CD4-positive, alpha-beta T cell (primary cell): ENCODE results near the gene MPRIP. TPM values are rescaled to one million over a fixed set of nuclear protein-coding genes. Genes with fewer than 3 reads are reported as not detected.

Source experiments
- ATAC-seq: fragments of 200-7000 bp; cut with Tn5 transposase; one replicate; pipeline ENCODE4 v1.10.0; 2022; ENCODE audit warnings: mild to moderate bottlenecking; ENCODE audit not compliant: poor library complexity
- CTCF ChIA-PET: fragments of 350-600 bp; sonication (Branson Sonifier 250); formaldehyde crosslinking; loops from one replicate; lab custom pipeline; 2021; ENCODE audit warnings: antibody characterized with exemption, inconsistent platforms; lab: Charles Lee
- POLR2A ChIA-PET: fragments of 350-600 bp; sonication (Branson Sonifier 250); formaldehyde crosslinking; loops from one replicate; lab custom pipeline; 2021; ENCODE audit warnings: antibody characterized with exemption, inconsistent platforms; lab: Charles Lee
- DNase-seq, 14 experiments: peaks; one replicate each; pipeline ENCODE4 v3.0.0-alpha.2; 2013 to 2020; ENCODE audit warnings: mixed read lengths in 2 of 14
- H3K27ac ChIP-seq, 2 donors: one replicate each; pipeline versions ENCODE4 v1.5.1 to v1.7.0; 2013; ENCODE audit warnings: low read length in 2 of 2, low read depth in 1 of 2, mild to moderate bottlenecking in 1 of 2
- H3K27me3 ChIP-seq, 2 experiments: 1 replicate in 1 of 2; 2 replicates in 1 of 2; pipeline versions ENCODE4 v1.6.1 to v1.7.0; 2013; ENCODE audit warnings: low read length in 2 of 2, control low read depth in 1 of 2, mild to moderate bottlenecking in 1 of 2, moderate library complexity in 1 of 2; ENCODE audit not compliant: insufficient read depth in 2 of 2, control insufficient read depth in 1 of 2
- H3K36me3 ChIP-seq: one replicate; pipeline ENCODE4 v1.6.1; 2013; ENCODE audit warnings: low read length, control low read depth; ENCODE audit not compliant: insufficient read depth
- H3K4me1 ChIP-seq: one replicate; pipeline ENCODE4 v1.6.1; 2013; ENCODE audit warnings: low read length, control low read depth; ENCODE audit not compliant: insufficient read depth
- H3K4me3 ChIP-seq: one replicate; pipeline ENCODE4 v1.5.1; 2013; ENCODE audit warnings: mild to moderate bottlenecking, low read length, moderate library complexity
- H3K9me3 ChIP-seq, 2 experiments: 1 replicate in 1 of 2; 2 replicates in 1 of 2; pipeline versions ENCODE4 v1.6.1 to v1.7.0; 2013; ENCODE audit warnings: low read length in 2 of 2, mild to moderate bottlenecking in 2 of 2, control low read depth in 1 of 2, moderate library complexity in 1 of 2; ENCODE audit not compliant: control insufficient read depth in 1 of 2, insufficient read depth in 1 of 2
- H3K27ac Mint-ChIP-seq: one replicate; pipeline ENCODE4 v1.8.0; 2020; ENCODE audit warnings: mixed read lengths
- H3K27me3 Mint-ChIP-seq: one replicate; pipeline ENCODE4 v1.8.0; 2021; ENCODE audit warnings: mixed read lengths
- H3K36me3 Mint-ChIP-seq: one replicate; pipeline ENCODE4 v1.8.0; 2021; ENCODE audit warnings: low read depth, mixed read lengths
- H3K4me1 Mint-ChIP-seq: one replicate; pipeline ENCODE4 v1.8.0; 2021; ENCODE audit warnings: low read depth, mixed read lengths
- H3K4me3 Mint-ChIP-seq: one replicate; pipeline ENCODE4 v1.8.0; 2020; ENCODE audit warnings: mild to moderate bottlenecking, mixed read lengths
- H3K9me3 Mint-ChIP-seq: one replicate; pipeline ENCODE4 v1.8.0; 2020; ENCODE audit warnings: mixed read lengths
- intact Hi-C, 2 experiments: fragments of 100-400 bp; cut with DNase I in 1 of 2; cut with micrococcal nuclease in 1 of 2; formaldehyde crosslinking; loops; one replicate each; pipeline versions ENCODE4 v1.15.1 to v1.9.0; 2023 to 2025; cut with DNase I, micrococcal nuclease
- total RNA-seq, 174 experiments: library from RNA in 2 of 174; stranded (reverse) in 2 of 174; gene quantifications; one replicate each; pipeline ENCODE4 v1.2.3 and lab custom pipeline; 2021 to 2026
- TF ChIP-seq, protein P1 (sequence below): fragments of 200-600 bp; IDR thresholded peaks from one replicate; pipeline ENCODE4 v1.8.0; 2022; ENCODE audit warnings: antibody characterized with exemption, mild to moderate bottlenecking

The MPRIP gene
- total RNA-seq, 2 experiments from 2014 or later: 176 to 188 TPM

DNA sequence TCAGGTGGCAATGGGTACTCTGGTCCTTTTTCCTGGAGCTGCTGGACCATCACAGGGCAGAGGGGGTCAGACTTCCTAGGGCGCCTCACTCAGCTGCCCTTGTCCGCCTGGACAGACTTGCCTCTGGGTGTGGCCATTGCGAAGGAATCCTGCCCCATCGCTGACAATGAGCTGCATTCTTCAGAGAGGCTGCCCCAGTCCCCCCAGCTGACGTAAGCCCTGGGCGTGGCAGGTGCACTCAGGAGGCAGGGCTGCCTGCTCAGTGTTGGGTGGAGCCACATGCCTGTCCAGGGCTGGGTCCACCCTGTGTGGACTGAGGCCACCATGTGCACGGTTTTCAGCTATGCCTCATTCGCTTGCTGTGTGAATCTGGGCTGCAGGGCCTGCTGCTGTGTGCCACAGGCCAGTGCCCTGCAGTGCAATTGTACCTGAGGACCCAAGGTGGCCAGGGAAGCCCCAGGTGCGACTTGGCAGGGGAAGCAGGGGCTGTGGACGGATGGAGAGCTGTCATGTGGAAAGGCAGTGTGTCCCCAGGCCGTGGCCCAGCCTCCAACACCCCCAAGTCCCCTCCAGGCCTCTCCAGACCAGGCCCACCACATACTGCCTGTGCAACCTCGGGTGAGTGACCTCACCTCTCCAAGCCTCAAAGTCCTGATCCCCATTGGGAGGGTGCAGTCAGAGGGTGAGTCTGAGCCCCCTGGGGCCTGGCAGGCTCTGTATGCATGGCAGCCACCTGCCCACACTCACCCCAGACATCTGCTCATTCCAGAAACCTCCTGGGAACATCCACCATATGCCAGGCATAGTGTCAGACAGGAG is 14.0 kb upstream of the MPRIP start:
- no peak overlapping the region for H3K27ac ChIP-seq
- Mint-ChIP-seq H3K9me3 (no peaks in the 10 kb centered on the region), H3K4me3 (no peak overlapping the region), H3K27me3 (no peaks in the 10 kb centered on the region), H3K4me1 (no peaks in the 10 kb centered on the region), H3K36me3 (no peaks in the 10 kb centered on the region), H3K27ac (no peak overlapping the region)
- DNase-seq: no peak
- no peaks in the 10 kb centered on the region for H3K9me3 ChIP-seq
- no peaks in the 10 kb centered on the region for H3K4me1 ChIP-seq
- CTCF ChIA-PET: no interaction called here
- TF ChIP-seq, protein P1, sequence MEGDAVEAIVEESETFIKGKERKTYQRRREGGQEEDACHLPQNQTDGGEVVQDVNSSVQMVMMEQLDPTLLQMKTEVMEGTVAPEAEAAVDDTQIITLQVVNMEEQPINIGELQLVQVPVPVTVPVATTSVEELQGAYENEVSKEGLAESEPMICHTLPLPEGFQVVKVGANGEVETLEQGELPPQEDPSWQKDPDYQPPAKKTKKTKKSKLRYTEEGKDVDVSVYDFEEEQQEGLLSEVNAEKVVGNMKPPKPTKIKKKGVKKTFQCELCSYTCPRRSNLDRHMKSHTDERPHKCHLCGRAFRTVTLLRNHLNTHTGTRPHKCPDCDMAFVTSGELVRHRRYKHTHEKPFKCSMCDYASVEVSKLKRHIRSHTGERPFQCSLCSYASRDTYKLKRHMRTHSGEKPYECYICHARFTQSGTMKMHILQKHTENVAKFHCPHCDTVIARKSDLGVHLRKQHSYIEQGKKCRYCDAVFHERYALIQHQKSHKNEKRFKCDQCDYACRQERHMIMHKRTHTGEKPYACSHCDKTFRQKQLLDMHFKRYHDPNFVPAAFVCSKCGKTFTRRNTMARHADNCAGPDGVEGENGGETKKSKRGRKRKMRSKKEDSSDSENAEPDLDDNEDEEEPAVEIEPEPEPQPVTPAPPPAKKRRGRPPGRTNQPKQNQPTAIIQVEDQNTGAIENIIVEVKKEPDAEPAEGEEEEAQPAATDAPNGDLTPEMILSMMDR: no peak
- H3K36me3 ChIP-seq: no peaks in the 10 kb centered on the region
- no peaks in the 10 kb centered on the region for H3K27me3 ChIP-seq
- POLR2A ChIA-PET: no interaction called here
- intact Hi-C loops: no loop called here
- no peak overlapping the region for H3K4me3 ChIP-seq
- ATAC-seq: no peak

DNA sequence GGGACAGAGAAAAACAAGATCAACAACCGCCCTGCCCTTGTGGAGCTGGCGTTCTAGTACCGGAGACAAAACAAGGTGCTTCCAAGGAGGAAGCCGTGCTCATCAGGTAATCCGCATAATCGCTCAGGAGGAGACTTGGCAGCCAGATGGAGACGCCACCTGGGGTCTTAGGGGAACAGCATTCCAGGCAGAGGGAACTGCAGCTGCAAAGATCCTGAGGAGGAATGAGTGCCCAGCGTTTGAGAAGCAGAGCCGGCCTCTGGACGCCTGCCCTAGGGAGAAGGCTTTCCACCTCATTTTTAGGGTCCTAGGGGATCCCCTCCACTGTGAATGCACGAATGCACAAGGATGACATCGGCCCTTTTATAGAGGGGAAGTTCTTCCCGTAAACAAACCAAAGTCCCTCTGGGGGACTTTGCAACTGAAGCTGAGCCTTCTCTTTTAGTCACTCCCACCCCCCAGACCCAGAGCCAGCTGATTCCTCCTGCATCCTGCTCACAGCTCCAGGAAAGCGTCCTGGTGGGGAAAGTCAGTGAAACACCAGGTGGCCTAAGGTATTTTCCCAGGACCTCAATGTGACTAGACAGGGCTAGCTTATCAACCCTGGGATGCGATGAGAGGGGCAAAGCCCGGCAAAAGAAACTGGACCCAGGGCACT is 13.2 kb upstream of the MPRIP start:
- no peak for ATAC-seq
- Histone ChIP-seq H3K9me3 (no peaks in the 10 kb centered on the region), H3K4me1 (no peaks in the 10 kb centered on the region), H3K36me3 (no peaks in the 10 kb centered on the region), H3K27ac (no peak overlapping the region), H3K27me3 (no peaks in the 10 kb centered on the region), H3K4me3 (no peak overlapping the region)
- TF ChIP-seq, protein P1: no peak
- no peak overlapping the region for H3K4me3 Mint-ChIP-seq
- H3K27me3 Mint-ChIP-seq: no peaks in the 10 kb centered on the region
- CTCF ChIA-PET: no interaction called here
- H3K4me1 Mint-ChIP-seq: no peaks in the 10 kb centered on the region
- no peak overlapping the region for H3K27ac Mint-ChIP-seq
- intact Hi-C loops: no loop called here
- H3K9me3 Mint-ChIP-seq: no peaks in the 10 kb centered on the region
- no peak for DNase-seq
- POLR2A ChIA-PET: no interaction called here
- H3K36me3 Mint-ChIP-seq: no peaks in the 10 kb centered on the region

DNA sequence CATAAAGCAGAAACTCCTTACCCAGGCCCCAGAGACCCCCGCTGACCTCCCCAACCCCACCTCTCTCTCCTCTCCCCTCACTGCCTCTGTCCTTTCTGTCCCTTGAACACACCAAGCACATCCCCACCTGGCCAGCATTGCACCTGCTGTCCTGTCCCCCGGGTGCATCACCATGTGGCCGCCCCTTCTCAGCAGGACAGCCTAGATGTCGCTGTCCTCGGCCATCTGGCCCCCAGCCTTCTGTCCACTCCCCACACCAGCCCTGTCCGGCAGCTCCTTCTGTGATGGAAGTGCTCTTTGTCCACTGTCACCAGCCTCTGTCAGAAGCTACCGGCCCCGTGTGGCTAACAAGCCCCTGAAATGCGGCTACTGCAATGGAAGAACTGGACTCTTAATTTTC is 12.3 kb upstream of the MPRIP start:
- no peak overlapping the region for H3K4me3 Mint-ChIP-seq
- H3K27ac Mint-ChIP-seq: no peak overlapping the region
- H3K27ac ChIP-seq: no peak overlapping the region
- H3K4me1 Mint-ChIP-seq: no peaks in the 10 kb centered on the region
- intact Hi-C loops: no loop called here
- no peaks in the 10 kb centered on the region for H3K36me3 Mint-ChIP-seq
- H3K27me3 Mint-ChIP-seq: no peaks in the 10 kb centered on the region
- no peaks in the 10 kb centered on the region for H3K9me3 Mint-ChIP-seq
- H3K36me3 ChIP-seq: no peaks in the 10 kb centered on the region
- TF ChIP-seq, protein P1: no peak
- H3K4me1 ChIP-seq: no peaks in the 10 kb centered on the region
- DNase-seq (no peak), ATAC-seq (no peak)
- ChIA-PET CTCF (no interaction called here), POLR2A (no interaction called here)
- no peaks in the 10 kb centered on the region for H3K9me3 ChIP-seq
- H3K27me3 ChIP-seq: no peaks in the 10 kb centered on the region
- H3K4me3 ChIP-seq: no peak overlapping the region
